NCI-H2196 (cell line): ENCODE data around the gene ESR1.
"Not testable (repeated sequence)": the region's sequence is repeated elsewhere in the genome, so short reads cannot be mapped to it uniquely, and the experiment has no call there.

Experiments used
- DNase-seq: peaks from one replicate; lab custom pipeline; 2025; ENCODE audit not compliant: unreplicated experiment; lab: John Stamatoyannopoulos, UW

The ESR1 gene

DNA sequence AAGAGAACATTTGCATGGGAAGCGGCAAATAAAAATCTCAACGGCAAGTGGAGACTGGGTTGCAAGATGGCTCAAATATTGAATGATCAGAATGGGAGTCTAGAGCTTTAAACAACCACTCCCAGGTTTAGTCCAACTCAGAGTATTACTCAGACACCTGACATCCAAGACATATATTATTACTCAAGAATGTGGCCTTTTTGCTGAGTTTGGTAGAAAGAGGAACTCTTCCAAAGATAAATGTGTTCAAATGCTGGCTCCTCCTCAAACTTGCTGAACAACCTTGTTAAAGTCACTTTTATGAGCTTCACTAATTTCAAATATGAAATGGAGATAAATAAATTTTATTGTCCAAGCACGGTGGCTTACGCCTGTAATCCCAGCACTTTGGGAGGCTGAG lies 77.8 kb downstream of the ESR1 start:
- no peak for DNase-seq

DNA sequence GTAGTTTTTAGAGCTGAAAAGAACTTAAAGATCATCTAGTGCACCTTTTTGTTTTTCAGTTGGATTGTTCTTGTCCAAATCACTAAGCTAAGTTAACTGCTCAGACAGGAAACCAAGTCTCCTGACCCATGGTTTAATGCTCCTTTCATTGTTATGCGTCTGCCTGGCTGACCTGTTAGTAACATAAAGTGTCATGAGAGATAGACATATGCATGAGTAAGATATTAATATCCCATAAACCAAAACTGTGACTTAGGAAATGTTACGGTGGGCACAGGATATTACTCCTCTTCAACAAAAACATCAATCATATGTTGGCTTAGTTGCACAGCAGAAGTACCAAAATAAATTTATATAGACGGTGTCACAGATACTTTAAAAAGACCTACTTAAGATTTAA lies 84.0 kb downstream of the ESR1 start:
- no peak for DNase-seq

DNA sequence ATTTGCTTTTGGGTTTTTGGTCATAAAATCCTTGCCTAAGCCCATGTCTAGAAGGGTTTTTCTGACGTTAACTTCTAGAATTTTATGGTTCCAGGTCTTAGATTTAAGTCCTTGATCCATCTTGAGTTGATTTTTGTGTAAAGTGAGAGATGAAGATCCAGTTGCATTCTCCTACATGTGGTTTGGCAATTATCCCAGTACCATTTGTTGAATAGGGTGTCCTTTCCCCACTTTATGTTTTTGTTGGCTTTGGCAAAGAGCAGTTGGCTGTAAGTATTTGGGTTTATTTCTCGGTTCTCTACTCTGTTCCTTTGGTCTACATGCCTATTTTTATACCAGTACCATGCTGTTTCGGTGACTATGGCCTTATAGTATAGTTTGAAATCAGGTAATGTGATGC lies 86.9 kb downstream of the ESR1 start:
- DNase-seq: not testable (repeated sequence)

DNA sequence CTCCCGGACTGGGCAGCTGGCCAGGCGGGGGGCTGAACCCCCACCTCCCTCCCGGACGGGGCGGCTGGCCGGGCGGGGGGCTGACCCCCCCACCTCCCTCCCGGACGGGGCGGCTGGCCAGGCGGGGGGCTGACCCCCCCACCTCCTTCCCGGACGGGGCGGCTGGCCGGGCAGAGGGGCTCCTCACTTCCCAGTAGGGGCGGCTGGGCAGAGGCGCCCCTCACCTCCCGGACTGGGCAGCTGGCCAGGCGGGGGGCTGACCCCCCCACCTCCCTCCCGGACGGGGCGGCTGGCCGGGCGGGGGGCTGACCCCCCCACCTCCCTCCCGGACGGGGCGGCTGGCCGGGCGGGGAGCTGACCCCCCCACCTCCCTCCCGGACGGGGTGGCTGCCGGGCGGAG lies 91.7 kb downstream of the ESR1 start:
- DNase-seq: not testable (repeated sequence)

DNA sequence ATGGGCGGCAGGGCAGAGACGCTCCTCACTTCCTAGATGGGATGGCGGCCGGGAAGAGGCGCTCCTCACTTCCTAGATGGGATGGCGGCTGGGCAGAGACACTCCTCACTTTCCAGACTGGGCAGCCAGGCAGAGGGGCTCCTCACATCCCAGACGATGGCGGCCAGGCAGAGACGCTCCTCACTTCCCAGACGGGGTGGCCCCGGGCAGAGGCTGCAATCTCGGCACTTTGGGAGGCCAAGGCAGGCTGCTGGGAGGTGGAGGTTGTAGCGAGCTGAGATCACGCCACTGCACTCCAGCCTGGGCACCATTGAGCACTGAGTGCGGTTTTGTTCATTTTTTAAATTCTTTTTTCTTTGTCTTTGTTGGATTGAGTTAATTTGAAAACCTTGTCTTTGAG lies 92.3 kb downstream of the ESR1 start:
- not testable (repeated sequence) for DNase-seq

DNA sequence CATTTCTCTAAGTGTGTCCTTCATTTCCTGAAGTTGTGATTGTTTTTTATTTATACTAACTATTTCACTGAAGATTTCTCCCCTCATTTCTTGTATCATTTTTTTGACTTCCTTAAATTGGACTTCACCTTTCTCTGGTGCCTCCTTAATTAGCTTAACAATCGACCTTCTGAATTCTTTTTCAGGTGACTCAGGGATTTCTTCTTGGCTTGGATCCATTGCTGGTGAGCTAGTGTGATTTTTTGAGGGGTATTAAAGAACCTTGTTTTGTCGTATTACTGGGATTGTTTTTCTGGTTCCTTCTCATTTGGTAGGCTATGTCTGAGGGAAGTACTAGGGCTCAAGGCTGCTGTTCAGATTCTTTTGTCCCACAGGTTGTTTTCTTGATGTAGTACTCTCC lies 92.8 kb downstream of the ESR1 start:
- DNase-seq: no peak

DNA sequence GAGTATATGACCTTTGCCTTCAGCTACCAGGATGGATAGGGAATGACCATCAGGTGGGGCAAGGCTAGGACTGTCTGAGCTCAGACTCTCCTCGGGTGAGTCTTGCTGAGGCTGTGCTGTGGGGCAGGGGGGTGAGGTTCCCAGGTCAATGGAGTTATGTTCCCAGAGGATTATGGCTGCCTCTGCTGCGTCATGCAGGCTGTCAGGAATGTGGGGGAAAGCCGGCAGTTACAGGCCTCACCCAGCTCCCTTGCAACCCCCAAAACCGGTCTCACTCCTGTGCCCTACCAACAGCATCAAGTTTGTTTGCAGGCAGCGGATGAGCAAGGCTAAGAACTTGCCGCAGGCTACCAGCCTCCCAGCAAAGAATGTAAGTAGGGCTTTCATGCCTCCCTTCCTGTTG lies 93.5 kb downstream of the ESR1 start:
- no peak for DNase-seq

DNA sequence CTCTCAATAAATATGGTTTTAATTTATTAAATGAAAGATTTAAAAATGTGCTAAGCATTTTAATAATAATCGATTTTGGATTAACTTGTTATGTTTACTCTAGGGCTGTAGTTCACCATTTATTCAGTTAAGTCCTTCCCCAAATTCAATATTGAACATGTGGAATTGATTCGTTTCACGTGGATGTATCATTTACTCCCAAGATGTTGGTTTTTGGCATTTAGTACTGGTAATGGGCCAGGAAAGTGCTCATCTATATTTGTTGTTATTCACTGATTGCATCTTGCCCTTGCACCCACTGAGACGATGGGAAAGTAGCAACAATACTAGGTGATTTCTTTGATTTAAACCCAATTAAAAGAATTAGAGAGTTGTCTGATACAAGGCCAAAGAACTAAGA lies 97.1 kb downstream of the ESR1 start:
- no peak for DNase-seq

DNA sequence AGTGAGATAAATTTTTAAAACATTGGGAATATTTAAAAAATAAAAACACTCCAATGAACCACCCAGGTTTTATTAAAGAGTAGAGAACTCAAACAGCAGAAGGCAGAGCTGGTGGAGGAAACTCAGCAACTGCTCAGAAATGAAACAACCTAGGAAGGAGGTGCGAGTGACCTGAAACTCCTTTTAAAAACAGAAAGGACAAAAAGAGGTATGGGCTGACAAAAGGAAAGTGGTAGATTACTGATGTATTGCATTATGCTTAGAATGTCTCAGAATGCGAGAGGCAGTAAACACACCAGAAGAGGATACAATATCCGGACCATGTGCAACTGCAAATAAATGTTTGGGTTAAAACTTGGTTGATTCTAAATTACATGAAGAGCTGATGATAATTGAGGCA lies 97.6 kb downstream of the ESR1 start:
- DNase-seq: no peak

DNA sequence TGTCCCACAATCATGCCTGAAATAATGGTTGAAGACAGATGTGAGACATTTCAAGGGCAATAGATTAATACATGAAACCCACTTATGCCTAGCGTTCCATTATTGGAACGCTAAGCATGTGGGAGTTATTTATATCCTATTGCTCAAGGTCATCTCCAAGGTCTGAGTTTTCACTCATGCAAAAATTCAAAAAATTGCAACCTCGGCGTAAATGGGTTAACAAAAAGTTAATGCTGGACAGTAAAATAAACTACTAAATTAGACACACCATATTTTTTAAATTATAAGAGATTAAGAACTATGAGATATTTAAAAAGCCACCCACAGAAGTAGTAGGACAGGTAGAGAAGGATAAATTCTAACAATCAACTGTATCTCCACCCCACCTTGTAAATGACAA lies 98.4 kb downstream of the ESR1 start:
- no peak for DNase-seq

DNA sequence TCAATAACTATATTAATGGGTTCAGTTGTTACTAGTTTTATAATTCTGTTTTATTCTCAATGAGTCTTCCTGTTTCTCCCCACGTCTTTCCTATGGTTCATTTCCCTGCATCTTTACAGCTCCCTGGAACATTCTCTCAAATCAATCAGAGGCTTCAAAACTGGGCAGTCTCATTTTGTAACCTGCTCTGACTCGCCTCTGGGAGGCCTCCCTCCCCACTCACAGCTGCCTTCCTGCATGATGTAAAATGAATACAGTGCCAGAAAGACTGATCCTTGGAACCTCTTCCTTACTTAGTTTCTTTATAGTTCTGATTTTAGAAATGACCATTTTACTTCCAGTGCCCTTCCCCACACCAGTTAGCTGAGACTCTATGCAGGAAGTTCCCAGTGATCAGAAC lies 103.9 kb downstream of the ESR1 start:
- DNase-seq: no peak

DNA sequence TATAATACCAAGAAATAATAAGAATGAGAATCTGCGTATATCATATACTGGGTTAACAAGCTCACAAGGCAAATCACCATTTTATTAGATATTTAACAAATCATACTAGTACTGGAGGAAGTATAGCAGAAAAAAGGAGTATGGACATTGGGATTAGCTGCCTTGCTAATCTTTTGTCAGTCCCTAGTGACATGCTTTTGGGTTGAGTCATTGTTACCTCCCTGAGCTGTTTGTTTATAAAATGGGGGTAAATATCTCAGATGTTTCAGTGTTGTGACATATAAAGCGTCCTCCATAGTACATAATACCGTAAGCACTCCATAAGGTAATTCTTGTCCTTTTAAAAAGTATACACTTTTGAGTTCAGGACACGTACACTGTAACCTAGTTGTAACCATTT lies 107.0 kb downstream of the ESR1 start:
- DNase-seq: no peak

DNA sequence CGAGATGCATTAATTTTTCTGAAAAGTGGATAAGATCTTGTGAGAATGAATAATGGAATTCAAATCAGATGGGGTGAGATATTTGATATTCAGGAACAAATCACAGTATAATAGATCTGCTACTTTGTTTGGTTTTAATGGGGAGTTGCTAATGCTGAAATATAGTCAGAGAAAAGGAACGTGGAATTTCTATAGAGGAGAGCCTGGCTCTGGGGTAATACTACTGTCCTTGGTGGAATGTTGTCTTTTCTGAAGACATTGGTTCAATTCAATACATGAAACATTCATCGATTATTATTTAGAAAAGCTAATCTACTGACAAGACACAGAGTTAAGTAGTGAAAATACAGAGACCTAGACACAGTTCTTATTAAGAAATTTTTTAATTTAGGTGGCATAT lies 108.6 kb downstream of the ESR1 start:
- DNase-seq: no peak

DNA sequence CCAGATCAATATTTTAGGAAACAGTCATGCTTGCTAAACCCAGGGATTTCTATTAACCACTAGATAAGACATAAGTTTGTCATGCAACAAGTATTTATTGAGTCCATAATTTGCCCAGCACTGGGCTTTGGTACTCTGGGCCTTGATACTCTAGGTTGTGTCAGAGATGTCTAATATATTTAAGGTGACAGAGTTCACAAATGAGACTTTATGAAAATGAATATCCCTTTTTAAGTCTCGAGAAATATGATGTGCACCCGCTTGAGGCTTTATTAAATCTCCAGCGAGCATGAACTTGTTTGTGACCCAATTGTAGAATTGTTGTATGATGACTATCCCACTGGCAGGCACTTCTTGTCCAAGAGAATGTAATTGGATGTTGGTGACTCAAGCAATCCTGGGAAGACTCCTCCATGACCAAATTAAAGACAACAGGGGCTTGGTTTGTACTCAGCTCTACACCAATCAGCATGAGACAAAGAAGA lies 109.2 kb downstream of the ESR1 start:
- no peak for DNase-seq

DNA sequence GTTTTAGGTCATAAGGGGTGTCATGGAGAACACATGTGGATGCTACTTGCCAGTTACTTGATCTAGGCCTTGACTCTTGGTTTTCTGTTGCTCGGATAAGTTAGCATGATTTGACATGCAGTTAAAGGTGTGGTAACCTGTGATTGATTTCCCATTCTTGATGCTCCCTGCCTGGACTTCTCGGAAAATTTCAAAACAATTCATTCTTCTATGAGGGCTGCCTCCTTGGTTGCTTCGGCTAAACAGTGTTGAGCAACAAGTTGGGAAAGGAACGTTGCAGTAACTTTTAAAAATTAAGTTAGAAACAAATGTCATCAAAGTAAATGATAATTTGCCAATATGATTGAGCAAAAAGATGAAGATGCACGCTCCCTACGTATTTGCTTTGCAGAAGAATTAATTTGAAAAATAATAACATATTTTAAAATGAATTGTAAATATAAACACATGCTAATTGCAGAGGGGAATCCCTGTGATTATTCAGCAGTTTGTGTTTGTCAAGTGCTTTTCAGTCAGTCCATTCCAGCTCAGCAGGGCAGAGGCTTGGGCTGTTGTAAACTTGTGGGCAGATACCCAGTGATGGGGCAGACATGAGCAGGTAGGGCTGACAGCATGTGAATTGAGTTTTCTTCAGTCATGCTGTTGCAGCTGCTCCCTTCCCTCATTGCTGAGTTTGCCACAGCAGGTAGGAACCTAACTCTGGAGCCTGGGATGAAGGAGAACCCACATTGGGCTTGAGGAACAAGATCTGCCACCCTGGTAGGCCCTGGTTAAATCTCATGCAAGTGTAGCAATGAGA lies 110.2 kb downstream of the ESR1 start:
- DNase-seq: no peak

DNA sequence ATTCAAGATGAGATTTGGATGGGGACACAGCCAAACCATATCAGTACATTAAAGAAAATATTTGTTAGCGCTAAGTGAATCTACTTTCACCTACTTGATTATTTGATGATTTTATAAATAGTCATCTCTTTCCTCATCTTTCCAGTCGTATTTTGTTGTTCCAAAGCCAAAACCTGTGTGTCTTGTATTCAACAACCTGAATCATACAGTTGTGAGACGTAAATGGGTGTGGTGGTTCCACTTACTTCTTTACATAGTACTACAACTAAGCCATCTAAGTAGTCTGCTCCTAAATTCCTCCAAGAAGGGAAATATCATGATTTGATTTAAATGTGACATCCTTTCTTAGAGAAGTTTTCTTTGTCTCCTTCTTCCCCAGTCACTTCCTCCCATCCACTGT lies 132.8 kb downstream of the ESR1 start:
- DNase-seq: no peak

DNA sequence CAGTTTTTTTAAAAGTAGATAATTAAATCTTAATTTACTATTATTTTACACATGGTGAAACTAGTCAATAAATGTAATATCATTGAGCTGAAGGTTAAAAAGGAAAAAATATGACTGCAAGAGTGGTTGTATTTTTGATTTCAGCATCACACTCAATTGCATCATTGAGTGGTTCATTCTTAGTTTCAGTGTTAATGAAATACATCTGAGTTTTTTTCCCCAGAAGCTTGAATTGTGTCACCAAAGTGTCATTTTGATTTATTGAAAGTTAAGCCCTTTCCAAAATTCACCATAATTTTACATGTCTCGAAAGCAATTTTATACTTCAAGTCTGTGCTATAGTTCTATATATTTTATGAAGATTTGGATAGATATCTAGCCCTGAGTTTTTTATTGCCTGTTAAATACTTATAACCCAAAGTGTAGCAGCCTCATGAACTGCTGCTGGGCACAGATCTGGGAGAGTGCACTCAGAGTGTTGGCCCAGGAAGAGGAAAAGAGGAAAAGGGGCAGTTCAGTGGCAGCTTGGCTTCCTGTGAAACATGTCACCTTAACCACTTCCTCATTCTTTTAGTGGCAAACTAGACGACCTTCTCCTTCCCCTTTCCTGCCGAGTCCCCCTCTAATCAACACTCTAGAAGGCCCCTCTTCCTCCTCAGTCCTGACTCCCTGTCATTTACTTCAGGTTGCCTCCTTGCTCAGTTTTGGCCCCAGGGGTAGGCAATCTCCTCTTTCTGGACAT lies 140.7 kb downstream of the ESR1 start:
- DNase-seq: no peak

DNA sequence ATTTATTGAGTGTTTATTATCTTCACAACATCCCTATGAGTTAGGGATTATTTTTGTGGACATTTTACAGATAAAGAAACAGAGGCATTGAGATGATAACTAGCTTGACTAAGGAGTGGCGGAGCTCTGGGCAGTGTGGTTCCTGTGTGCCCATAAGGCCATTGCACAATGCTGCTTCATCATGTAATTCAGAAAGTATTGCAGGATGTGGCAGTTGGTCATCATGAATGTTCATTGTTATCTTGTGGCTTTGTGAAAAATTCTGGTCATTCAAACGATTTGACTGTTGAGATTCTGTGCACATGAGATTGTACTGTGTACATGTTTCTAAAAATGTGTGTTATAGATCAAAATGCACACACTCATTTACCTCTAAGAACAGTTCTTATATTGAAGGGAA lies 150.8 kb downstream of the ESR1 start:
- DNase-seq: no peak

DNA sequence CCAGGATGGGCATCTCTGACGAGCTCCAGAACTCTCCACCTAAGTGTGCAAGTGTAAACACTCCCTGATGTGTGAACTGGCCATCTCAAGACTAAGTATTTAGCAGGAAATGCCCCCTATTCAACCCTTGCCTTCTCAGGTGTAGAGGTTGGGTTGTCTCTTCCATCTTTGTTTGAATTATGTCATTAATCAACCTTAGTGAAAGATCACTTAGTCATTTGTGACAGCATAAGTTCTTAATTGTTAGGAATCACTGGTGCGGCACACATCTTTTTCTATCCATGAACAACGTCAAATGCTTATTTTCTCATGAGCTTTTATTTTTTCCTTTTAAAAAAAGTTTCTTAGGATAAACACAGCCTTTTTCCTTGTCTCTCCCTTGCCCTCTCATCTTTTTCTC lies 151.6 kb downstream of the ESR1 start:
- no peak for DNase-seq

DNA sequence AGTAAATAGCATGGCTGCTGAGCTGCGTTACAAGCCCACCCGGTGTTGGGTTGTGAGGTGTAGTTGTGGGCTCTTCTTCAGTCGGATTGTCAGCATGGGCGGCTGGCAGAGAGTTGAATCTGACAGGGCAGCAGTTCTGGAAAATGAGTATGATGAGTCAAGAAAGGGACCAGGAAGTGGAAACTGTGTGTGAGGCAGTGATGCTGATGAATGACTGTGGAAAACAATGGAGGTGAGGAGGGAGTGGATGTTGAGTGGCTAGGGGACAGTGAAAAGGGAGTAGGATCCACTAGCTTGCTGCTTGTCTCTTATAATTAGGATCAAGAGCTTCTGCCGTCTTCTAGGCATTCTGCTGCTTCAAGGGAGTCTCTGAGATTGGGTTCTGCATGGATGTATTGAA lies 154.3 kb downstream of the ESR1 start:
- DNase-seq: no peak

DNA sequence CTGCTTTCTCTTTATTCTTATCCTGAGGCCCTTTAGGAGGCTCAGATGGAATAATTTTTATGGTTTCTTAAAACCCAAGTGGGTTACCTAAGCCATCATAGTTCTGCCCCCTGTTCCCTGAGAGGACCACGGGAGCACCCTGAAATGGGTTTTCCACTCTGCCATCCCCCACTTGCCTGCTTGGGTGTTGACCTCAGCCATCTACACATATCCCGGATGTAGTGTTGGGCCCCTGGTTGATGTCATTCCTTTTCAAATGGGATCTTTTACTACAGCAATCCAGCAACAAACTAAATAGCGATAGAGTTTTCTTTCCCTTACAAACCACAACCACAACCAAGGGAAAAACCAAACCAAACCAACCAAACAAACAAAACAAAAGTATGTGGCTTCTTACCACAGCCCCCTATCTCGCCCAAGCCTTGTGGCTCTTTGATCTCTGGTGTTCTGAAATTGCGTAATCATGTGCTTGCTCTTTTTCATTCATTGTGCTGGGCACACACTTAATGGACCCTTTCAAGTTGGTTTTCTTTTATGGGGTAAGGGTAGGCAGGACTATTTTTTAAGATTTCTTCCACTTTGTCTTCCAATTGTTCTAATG lies 154.9 kb downstream of the ESR1 start:
- DNase-seq: no peak

DNA sequence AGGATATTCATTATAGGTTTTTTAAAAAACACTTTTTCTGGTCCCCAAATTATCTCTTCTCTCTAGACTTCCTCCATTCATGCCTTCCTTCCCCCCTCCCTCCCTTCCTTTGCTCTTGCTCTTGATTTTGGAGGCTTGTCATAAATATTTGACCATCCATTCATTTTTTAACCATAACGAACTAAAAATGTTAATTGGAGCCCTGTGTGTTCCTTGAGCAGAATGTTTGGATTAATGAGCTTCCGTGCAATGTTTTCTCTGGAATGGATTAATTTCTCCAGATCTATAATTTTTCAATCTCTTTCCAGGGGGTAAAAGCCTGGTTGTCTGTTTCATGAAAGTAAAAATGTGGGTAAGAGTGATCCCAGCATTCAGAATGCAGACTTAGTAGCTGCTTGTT lies 155.5 kb downstream of the ESR1 start:
- no peak for DNase-seq
